ENCODE measurements around the gene CFAP47. TPM values are rescaled to one million over a fixed set of nuclear protein-coding genes. Genes with fewer than 3 reads are reported as not detected.
"Not testable (repeated sequence)": the region's sequence is repeated elsewhere in the genome, so short reads cannot be mapped to it uniquely, and the experiment has no call there.

Gene CFAP47
- 0.10 TPM for total RNA-seq

- DNase-seq: peak; percentile 54
These were observed at the start of gene CFAP47 for GRCh38 chrX:35919536-35920309. Gene CFAP47 (plus strand): TSS chrX:35919734. CDS start chrX:35919800, 66 bp downstream.

- DNase-seq: no peak
These were observed 38.9 kb upstream of the CFAP47 start for GRCh38 chrX:35880601-35881000.

GRCh38 chrX:35886135-35886534, 33.4 kb upstream of the CFAP47 start:
- DNase-seq: no peak

GRCh38 chrX:35890699-35891098, 28.8 kb upstream of the CFAP47 start:
- DNase-seq: peak; percentile 47

GRCh38 chrX:35986816-35987215, 67.3 kb downstream of the CFAP47 start:
- not testable (repeated sequence) for DNase-seq

- DNase-seq: no peak
These were observed 87.7 kb downstream of the CFAP47 start for GRCh38 chrX:36007207-36007606.

- no peak for DNase-seq
These were observed 99.6 kb downstream of the CFAP47 start for GRCh38 chrX:36019125-36019524.

- no peak for DNase-seq
These were observed 116.0 kb downstream of the CFAP47 start for GRCh38 chrX:36035550-36035949.

GRCh38 chrX:36062778-36063177, 143.2 kb downstream of the CFAP47 start:
- no peak for DNase-seq

- no peak for DNase-seq
These were observed 151.5 kb downstream of the CFAP47 start for GRCh38 chrX:36071061-36071460.

- DNase-seq: not testable (repeated sequence)
These were observed 155.5 kb downstream of the CFAP47 start for GRCh38 chrX:36075009-36075408.

GRCh38 chrX:36083256-36083655, 163.7 kb downstream of the CFAP47 start:
- no peak for DNase-seq

GRCh38 chrX:36087366-36087765, 167.8 kb downstream of the CFAP47 start:
- DNase-seq: no peak

- not testable (repeated sequence) for DNase-seq
These were observed 169.4 kb downstream of the CFAP47 start for GRCh38 chrX:36088939-36089338.

- no peak for DNase-seq
These were observed 182.9 kb downstream of the CFAP47 start for GRCh38 chrX:36102425-36102824.

GRCh38 chrX:36116222-36116621, 196.7 kb downstream of the CFAP47 start:
- DNase-seq: no peak

GRCh38 chrX:36159254-36159653, 239.7 kb downstream of the CFAP47 start:
- DNase-seq: no peak

GRCh38 chrX:36160081-36160480, 240.5 kb downstream of the CFAP47 start:
- no peak for DNase-seq

GRCh38 chrX:36198575-36198974, 279.0 kb downstream of the CFAP47 start:
- DNase-seq: peak; percentile 0

GRCh38 chrX:36199928-36200327, 280.4 kb downstream of the CFAP47 start:
- DNase-seq: no peak

- DNase-seq: no peak
These were observed 295.4 kb downstream of the CFAP47 start for GRCh38 chrX:36214924-36215323.

GRCh38 chrX:36218801-36219200, 299.3 kb downstream of the CFAP47 start:
- DNase-seq: no peak

GRCh38 chrX:36234840-36235528, 315.4 kb downstream of the CFAP47 start:
- DNase-seq: not testable (repeated sequence)

- no peak for DNase-seq
These were observed 321.9 kb downstream of the CFAP47 start for GRCh38 chrX:36241397-36241796.
